GM21528 (cell line): ENCODE results near the gene CLCA1.

ENCODE experiments used
- ATAC-seq: cut with Tn5 transposase; IDR thresholded peaks from one replicate; pipeline ENCODE4 v1.9.1; 2021; ENCODE audit warnings: mild to moderate bottlenecking, moderate library complexity; ENCODE audit not compliant: unreplicated experiment, low FRiP score

The CLCA1 gene, protein sequence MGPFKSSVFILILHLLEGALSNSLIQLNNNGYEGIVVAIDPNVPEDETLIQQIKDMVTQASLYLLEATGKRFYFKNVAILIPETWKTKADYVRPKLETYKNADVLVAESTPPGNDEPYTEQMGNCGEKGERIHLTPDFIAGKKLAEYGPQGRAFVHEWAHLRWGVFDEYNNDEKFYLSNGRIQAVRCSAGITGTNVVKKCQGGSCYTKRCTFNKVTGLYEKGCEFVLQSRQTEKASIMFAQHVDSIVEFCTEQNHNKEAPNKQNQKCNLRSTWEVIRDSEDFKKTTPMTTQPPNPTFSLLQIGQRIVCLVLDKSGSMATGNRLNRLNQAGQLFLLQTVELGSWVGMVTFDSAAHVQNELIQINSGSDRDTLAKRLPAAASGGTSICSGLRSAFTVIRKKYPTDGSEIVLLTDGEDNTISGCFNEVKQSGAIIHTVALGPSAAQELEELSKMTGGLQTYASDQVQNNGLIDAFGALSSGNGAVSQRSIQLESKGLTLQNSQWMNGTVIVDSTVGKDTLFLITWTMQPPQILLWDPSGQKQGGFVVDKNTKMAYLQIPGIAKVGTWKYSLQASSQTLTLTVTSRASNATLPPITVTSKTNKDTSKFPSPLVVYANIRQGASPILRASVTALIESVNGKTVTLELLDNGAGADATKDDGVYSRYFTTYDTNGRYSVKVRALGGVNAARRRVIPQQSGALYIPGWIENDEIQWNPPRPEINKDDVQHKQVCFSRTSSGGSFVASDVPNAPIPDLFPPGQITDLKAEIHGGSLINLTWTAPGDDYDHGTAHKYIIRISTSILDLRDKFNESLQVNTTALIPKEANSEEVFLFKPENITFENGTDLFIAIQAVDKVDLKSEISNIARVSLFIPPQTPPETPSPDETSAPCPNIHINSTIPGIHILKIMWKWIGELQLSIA

DNA sequence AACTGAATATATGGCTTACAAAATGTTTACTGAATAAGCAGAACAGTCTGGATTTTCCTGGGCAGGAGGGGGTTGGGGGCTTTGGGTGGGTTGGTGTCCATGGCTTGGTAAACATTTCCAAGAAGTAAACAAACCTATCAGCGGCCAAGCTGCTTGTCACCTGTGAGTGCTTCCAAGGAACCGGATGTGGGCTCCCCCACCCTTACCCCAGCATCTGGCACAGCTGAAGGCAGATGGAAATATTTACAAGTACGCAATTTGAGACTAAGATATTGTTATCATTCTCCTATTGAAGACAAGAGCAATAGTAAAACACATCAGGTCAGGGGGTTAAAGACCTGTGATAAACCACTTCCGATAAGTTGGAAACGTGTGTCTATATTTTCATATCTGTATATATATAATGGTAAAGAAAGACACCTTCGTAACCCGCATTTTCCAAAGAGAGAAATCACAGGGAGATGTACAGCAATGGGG is at the start of gene CLCA1:
TSS of gene CLCA1 (plus strand) at position 427 of the 477 bp plus-strand sequence. CDS start at position 472, 45 bp downstream.
- ATAC-seq = no peak

DNA sequence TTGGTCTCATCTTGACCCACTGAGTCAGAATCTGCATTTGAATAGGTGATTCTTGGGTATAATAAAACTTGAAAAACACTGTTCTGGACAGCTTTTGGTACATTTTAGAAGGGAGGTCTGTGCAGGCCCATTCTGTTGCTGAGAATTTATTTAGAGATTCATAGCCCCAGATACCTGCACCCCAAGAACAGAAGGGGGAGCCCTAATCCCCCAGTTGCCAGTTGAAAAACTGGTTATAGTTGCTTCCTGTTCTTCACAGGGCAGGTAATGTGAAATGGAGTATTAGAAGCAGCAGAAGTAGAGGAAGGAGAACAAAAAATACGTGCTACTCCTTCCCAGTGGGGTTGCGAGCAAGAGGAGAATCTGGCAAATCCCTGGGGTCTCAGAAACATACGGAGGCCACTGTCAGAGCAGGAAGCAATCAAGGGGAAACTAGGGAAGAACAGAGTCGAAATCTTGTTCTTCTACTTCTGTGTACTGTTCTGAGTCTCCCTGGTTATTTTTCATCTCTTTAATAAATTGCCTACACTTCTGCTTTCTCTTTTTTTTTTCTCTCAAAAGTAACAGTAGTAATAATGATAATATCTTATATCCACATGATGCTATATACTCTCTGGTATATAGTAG is 49.3 kb upstream of the CLCA1 start:
- peak; percentile 80 for ATAC-seq

DNA sequence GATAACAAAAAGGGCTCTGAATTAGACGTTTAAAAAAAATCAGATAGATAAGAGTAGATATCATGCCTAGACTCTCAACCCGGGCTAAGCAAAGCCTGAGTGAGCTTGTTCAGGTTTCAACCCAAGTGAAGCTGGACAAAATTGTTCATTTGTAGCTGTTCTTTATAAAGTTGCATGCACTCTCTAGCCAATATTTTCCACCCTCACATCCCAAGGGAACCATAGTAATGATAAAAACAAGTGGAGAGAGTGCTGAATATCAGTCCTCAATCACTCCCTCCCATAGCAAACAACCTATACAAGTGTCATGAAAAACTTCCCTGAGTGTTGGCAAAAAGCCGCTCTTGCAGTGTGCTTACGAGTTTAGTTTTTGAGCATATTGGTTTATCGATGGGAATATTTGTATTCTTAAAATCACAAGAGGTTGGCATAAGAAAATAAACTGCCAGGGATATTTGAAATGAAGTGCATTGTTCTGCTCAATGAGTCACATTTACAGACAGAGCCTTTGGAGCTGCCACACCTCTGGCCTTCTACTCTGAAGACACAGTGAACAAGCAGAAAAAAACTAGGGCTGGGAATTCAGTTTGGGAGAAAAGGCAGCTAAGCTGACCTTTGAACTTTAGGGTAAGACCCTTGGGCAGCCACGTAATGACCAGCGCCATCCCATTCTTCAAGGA is 47.0 kb upstream of the CLCA1 start:
- ATAC-seq = no peak

DNA sequence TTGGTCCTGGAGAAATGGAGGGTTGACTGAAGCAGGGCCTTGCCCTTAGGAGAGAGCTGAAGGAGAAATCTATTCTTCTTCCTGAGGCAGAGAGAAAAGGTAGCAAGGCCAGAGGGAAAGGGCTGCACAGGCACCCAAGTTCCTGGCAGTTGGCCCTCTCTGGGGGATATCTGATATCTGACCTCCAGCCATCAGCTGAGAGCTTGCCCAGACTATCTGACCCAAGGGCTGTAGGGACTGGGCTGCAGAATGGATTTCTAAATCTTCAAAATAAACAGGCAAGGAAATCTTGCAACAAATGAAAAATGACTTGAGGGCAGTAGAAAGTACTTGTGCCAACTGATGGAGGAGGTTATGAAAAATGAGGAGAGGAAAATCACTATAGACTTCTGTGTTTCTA is 45.3 kb upstream of the CLCA1 start:
- no peak for ATAC-seq

DNA sequence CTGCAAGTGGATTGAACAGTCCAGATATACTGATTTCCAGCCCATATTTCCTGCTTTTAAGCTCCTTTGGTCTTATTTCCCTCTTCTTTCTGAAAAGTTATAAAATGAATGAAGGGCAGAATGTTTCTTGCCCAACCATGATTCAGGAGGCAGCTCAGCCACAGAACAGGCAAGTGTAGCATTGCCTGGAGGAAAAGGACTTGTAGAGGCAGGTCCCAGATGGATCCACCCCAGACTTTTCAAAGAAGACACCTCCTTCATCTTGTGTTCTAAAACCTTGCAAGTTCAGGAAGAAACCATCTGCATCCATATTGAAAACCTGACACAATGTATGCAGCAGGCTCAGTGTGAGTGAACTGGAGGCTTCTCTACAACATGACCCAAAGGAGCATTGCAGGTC is 44.9 kb upstream of the CLCA1 start, which contains the start of gene CLCA2:
TSS of gene CLCA2 (plus strand) at position 299 of the 400 bp plus-strand sequence. CDS start at position 376, 77 bp downstream.
- ATAC-seq = no peak

DNA sequence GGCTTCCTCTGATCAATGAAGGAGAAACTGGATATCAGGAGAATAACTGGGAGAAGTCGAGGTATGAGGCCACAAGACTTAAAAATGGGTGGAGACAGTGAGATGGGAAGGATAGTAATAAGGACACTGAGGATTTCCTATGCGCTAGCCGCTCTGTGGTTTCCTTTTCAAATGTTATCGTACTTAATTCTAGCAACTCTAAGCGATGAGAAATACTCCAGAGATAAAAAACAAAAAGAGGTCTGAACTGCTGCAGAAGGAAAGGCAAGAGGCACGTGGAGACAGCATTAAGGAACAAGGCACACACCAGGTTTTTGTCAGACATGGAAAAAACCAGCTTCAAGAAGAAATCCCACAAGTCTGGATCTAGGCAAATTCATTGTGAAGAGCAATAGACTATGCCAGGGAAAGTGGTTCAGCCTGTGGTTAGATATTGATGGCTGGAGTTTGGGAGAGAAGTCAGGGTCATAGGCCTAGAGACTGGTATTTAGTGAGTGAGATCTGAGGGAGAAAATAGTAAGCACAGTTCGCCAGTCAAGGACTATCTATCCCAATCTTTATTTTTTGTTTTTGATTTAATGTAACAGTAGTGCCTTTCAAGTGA is 39.5 kb upstream of the CLCA1 start:
- no peak for ATAC-seq

DNA sequence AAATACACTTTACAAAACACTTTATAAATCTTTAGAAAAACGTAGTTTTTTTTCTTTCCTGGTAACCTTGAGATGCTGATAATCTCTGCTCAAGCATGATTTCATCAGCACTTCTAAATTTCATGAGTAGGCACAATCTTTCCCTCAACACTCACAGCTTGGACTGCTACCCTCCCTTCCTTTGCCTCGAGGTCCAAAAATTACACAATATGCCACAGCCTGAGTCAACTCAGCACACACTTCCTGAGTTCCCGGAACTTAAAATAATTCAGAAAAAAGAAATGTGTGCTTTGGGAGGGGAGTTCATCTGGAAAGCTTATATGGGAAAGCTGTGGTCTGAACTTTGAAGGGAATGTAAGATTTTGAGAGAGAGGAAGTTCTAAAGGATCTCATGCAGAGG is 38.9 kb upstream of the CLCA1 start:
- ATAC-seq = no peak

DNA sequence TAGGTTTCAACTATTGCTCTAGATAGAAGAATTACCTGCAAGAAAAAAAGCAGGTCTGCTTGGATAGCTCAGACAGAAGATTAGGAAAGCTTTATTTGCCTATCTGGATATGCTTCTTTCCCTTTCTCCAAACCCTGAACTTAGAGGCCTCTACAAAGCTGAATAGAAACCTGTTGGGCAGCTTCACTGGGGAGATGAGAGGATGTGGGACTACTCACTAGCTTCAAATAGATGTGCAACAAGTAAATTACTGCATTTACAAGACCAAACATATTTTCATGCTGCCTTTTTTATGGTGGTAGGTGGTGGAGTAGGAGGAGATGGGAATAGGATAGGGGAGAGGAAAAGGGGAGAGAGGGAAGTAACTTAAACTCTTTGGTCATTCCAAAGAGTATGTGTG is 38.4 kb upstream of the CLCA1 start:
- ATAC-seq = no peak

DNA sequence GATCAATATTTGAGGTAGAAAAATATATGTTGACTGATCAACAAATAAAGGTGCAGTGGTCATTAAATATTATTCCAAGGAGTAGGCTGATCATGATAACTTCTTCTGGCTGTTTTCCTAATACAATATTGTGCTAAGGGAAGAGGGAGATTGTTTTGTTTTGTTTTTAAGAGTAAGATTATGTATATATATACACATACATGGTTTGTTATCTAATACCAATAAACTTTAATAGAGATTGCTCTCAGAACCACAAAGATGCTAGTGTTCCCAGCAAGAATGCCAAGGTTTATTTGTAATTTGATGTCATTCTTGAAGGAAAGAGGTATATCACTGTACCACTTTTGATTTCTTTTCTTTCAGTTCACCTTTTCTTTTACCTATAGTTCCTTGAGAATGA is 34.7 kb upstream of the CLCA1 start:
- ATAC-seq = no peak

DNA sequence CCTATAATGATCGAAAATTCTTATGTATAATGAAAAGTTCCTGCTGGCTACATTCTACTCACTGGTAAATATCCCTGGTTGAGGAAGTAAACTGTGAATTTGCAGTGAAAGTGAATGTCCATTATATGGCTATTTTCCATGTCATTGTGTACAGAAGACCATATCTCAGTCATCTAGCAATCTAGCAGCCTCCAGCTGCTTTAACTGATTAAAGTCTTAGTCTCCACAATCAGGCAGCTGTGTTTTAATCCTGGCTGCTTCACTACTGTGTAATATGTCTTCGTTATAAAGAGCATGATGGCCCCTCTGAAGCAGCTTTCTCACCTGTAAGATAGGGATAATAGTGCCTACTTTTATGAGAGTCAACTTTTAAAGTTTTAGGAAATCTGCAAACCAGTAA is 33.4 kb upstream of the CLCA1 start:
- ATAC-seq = no peak

DNA sequence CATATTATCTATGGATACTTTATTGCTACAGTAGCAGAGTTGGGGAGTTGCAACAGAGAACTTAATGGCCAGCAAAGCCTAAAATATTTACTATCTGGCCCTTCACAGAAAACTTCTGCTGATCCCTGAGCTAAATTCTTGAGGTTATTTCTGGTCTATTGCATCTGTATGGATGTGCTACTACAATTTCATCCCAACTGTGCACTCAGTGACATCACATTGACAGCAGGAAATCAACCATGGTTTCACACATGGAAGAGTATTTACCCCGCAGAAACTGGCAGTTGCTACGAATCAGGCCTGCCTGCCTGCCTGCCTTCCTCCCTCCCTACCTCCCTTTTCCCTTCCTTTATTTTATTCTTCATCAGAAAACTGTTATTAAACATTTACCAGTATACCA is 32.7 kb upstream of the CLCA1 start:
- ATAC-seq = no peak

DNA sequence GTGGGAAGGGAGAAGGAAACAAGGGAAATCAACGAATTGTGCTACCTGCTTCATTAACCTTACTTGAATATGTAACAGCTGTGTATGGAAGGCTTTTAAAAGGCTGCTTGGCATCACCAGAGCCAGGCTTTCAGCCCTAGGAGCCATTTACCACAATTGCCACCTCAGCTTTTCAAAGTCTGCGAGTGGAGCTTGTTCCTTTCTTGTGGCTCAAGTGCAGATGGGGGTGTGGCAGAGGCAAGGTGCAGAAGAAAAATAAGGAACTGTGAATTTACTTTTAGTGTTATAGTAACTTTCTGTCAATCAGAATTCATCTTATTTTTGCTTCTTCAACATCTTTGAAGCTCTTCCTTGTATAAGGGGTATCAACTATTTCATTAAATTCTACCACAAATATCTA is 27.1 kb upstream of the CLCA1 start:
- ATAC-seq = no peak

DNA sequence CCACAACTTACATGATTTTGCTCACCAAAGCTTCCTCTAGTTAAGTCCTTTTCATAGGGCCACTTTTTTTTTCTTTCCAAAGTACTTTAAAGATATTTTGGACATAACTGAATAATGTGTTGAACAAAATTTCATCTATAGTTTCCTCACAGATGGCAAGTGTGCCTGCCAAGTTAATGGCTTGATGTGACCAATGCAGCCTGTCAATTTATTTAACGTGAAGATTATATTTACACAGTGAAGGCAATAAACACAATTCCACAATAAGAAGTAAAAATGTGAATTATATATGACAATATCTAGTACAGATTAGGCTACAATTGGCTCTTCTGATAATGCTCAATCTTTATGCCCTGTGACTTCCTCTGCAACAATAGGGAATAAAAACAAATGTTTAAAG is 26.7 kb upstream of the CLCA1 start:
- ATAC-seq = no peak

DNA sequence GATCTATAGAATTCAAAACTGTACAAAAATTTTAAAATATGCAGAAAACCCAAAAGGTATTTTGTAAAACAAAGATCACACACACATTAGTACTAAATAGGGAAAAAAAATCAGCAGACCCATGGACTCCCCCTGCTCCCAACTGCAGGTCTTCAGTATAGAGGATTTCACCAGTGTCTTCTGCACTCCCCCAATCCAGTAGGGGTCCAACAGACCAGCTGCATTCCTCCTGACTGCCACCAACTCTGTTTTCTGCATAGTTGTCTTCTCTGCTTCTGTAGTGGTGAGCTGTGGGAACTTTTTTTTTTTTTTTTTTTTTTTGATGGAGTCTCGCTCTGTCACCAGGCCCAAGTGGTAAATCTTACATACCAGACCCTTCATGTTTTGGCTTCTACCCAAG is 22.8 kb upstream of the CLCA1 start:
- ATAC-seq = no peak

DNA sequence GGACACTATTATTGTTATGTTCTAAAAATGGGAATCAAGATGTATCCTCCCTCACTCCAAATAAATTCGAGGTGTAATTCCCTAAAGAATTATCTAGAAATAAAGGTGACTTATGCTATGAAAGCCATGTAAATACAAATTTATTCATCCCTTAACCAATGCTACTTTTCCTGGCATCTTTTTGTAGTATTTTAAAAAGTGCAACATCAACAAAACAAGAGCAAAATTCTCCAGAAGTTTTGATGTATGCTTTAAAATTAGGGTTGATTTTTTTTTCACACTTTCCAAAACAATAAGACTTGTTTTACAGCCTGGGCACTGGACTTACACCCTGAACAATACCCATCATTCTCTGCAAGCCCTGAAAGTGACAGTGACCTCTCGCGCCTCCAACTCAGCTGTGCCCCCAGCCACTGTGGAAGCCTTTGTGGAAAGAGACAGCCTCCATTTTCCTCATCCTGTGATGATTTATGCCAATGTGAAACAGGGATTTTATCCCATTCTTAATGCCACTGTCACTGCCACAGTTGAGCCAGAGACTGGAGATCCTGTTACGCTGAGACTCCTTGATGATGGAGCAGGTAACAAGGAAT is 21.4 kb upstream of the CLCA1 start:
- ATAC-seq = no peak

DNA sequence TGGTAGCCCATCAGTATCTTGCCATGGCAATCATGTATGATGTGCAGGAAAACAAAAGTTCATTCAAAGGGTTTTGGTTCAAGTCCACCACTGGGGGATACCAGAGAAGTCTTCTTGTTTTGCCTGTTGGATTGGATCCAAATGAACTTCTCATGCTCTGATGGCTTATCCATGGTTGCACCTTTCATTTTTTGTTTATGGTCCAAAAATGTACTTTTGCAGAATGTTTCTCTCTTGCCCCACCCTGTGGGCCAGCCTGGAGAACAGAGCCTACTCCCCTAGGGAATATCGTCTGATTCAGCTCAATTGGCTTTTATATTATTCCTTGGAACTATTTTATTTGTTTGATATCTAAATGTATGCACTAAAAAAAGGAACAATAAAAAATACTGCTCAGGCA is 20.1 kb upstream of the CLCA1 start:
- ATAC-seq = no peak

DNA sequence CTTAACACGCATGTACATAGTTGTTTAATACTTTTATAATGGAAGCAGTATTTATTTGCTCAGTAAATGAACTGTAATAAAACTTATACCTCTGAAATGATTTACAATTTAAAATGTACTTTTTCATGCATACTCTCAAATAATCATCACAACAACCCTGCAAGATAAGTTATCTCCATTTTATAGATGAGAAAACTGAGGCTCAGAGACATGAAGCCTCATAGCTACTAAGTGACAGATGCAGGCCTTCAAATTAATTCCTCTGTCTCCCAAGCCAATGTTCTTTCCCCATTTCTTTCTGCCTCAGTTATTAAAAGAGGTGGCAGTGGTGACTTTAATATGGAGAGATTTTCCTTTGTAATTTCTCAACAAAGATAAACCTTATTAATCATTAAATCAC is 19.6 kb upstream of the CLCA1 start:
- no peak for ATAC-seq

DNA sequence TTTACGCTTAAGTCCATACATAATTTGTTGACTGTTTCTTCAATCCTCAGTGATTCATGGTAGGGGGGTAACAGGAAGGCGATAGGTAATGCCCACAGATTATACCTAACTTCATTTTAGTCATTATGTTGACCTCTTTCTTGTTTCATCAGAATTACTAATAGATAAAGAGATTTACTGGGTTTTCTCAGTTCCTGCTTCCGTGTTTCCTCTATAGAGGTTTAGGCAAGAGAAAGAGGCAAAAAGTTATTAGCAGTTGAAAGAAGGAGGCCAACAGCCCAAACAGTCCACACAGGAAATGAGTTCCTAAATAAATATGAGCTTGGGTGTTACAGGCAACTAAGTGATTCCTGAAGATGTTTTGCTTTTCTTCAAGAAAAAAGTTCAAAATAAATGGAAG is 17.9 kb upstream of the CLCA1 start:
- no peak for ATAC-seq

DNA sequence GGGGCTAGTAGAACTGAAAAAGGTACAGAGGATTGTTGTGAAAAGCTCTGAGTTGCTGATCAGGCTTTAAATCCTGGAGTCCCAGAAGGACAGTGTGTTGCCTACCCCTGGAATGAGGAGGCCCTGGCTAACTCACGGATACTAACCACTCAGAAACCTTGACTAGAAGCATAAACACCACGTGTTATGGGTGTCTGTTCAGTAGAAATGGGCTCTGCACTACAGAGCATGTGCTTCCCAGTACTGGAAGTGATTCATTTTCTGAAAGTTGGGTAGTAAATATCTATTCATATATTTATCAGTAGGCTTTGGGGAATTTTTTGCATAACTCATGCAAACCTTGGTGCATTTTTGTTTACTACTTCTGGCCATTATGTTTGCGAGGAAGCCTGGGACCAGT is 15.1 kb upstream of the CLCA1 start:
- no peak for ATAC-seq

DNA sequence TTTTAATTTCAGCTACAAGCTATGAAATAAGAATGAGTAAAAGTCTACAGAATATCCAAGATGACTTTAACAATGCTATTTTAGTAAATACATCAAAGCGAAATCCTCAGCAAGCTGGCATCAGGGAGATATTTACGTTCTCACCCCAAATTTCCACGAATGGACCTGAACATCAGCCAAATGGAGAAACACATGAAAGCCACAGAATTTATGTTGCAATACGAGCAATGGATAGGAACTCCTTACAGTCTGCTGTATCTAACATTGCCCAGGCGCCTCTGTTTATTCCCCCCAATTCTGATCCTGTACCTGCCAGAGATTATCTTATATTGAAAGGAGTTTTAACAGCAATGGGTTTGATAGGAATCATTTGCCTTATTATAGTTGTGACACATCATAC is 13.7 kb upstream of the CLCA1 start:
- ATAC-seq = no peak
